Activated CD8-positive, alpha-beta memory T cell treated with anti-CD3 and anti-CD28 coated beads, Interleukin-2, amount 50 U/mL, for 24 hours (primary cell): ENCODE results near the gene MYO1B.

Source experiments
- DNase-seq: peaks from one replicate; pipeline ENCODE4 v3.0.0-alpha.2; 2020; ENCODE audit errors: extremely low read depth

The MYO1B gene

GRCh38 chr2:191321861-191322662, 76.9 kb downstream of the MYO1B start:
- DNase-seq = no peak

GRCh38 chr2:191322828-191323506, 77.8 kb downstream of the MYO1B start:
- no peak for DNase-seq

GRCh38 chr2:191325651-191326365, 80.6 kb downstream of the MYO1B start:
- no peak for DNase-seq

- no peak for DNase-seq
Measured at GRCh38 chr2:191327484-191327883, 82.3 kb downstream of the MYO1B start.

GRCh38 chr2:191328150-191328809, 83.1 kb downstream of the MYO1B start:
- no peak for DNase-seq

GRCh38 chr2:191329841-191330240, 84.6 kb downstream of the MYO1B start:
- no peak for DNase-seq

GRCh38 chr2:191333911-191334357, 88.7 kb downstream of the MYO1B start:
- no peak for DNase-seq

- DNase-seq = no peak
Measured at GRCh38 chr2:191335875-191336464, 90.8 kb downstream of the MYO1B start.

GRCh38 chr2:191341436-191341835, 96.2 kb downstream of the MYO1B start:
- DNase-seq = no peak

GRCh38 chr2:191343796-191344338, 98.7 kb downstream of the MYO1B start:
- DNase-seq = no peak

- DNase-seq = no peak
Measured at GRCh38 chr2:191345788-191346187, 100.6 kb downstream of the MYO1B start.

GRCh38 chr2:191347154-191347553, 102.0 kb downstream of the MYO1B start:
- no peak for DNase-seq

GRCh38 chr2:191347881-191348280, 102.7 kb downstream of the MYO1B start:
- no peak for DNase-seq

- DNase-seq = no peak
Measured at GRCh38 chr2:191349990-191350389, 104.8 kb downstream of the MYO1B start.

GRCh38 chr2:191350826-191351225, 105.6 kb downstream of the MYO1B start:
- no peak for DNase-seq

- no peak for DNase-seq
Measured at GRCh38 chr2:191351298-191351697, 106.1 kb downstream of the MYO1B start.

- no peak for DNase-seq
Measured at GRCh38 chr2:191351921-191352320, 106.7 kb downstream of the MYO1B start.

- DNase-seq = no peak
Measured at GRCh38 chr2:191352536-191352935, 107.3 kb downstream of the MYO1B start.

- DNase-seq = no peak
Measured at GRCh38 chr2:191355170-191355758, 110.1 kb downstream of the MYO1B start.

GRCh38 chr2:191357678-191358077, 112.5 kb downstream of the MYO1B start:
- no peak for DNase-seq
